Skeletal muscle cell (primary cell): ENCODE measurements around the gene STK17A.
"Not testable (repeated sequence)": the region's sequence is repeated elsewhere in the genome, so short reads cannot be mapped to it uniquely, and the experiment has no call there.

Source experiments
- DNase-seq: peaks from one replicate; pipeline ENCODE4 v3.0.0-alpha.2; 2010; ENCODE audit warnings: low read depth
- H3K4me3 ChIP-seq: 2 replicates; pipeline ENCODE4 v1.5.1; 2011; ENCODE audit warnings: low read depth, mild to moderate bottlenecking, control low read depth, low read length, moderate library complexity

The STK17A gene

GRCh38 chr7:43562383-43562782 is 20.5 kb upstream of the STK17A start:
- no peak for DNase-seq
- no peak overlapping the region for H3K4me3 ChIP-seq

- no peak for DNase-seq
Measured at GRCh38 chr7:43565786-43566185, 17.1 kb upstream of the STK17A start.

GRCh38 chr7:43568529-43568928 is 14.4 kb upstream of the STK17A start:
- H3K4me3 ChIP-seq, result no peak overlapping the region
- no peak for DNase-seq

More at GRCh38 chr7:43565786-43566185, 17.1 kb upstream of the STK17A start:
- H3K4me3 ChIP-seq, result no peak overlapping the region

GRCh38 chr7:43569424-43569823 is 13.5 kb upstream of the STK17A start:
- peak; percentile 82 for DNase-seq
- no peak overlapping the region for H3K4me3 ChIP-seq

- DNase-seq, result no peak
Measured at GRCh38 chr7:43570688-43571365, 12.1 kb upstream of the STK17A start.

GRCh38 chr7:43572516-43573049 is 10.3 kb upstream of the STK17A start:
- peak; percentile 100 for DNase-seq
- no peak overlapping the region for H3K4me3 ChIP-seq

More at GRCh38 chr7:43570688-43571365, 12.1 kb upstream of the STK17A start:
- no peak overlapping the region for H3K4me3 ChIP-seq

GRCh38 chr7:43573832-43574231 is 9.1 kb upstream of the STK17A start:
- H3K4me3 ChIP-seq, result not testable (repeated sequence)

GRCh38 chr7:43575506-43575905 is 7.4 kb upstream of the STK17A start:
- no peak for DNase-seq
- H3K4me3 ChIP-seq, result no peak overlapping the region

More at GRCh38 chr7:43573832-43574231, 9.1 kb upstream of the STK17A start:
- not testable (repeated sequence) for DNase-seq

- no peak overlapping the region for H3K4me3 ChIP-seq
- no peak for DNase-seq
Measured at GRCh38 chr7:43576241-43576640, 6.7 kb upstream of the STK17A start.

- H3K4me3 ChIP-seq, result no peak overlapping the region
- no peak for DNase-seq
Measured at GRCh38 chr7:43577485-43577951, 5.4 kb upstream of the STK17A start.

- peak overlapping the region; percentile 88 for H3K4me3 ChIP-seq
- DNase-seq, result no peak
Measured at GRCh38 chr7:43583424-43584194, 701 bp downstream of the STK17A start.

GRCh38 chr7:43584195-43584586 is 1.3 kb downstream of the STK17A start:
- peak overlapping the region; percentile 88 for H3K4me3 ChIP-seq
- no peak for DNase-seq

- H3K4me3 ChIP-seq, result peak overlapping the region; percentile 88
- not testable (repeated sequence) for DNase-seq
Measured at GRCh38 chr7:43584733-43585132, 1.8 kb downstream of the STK17A start.

- no peak overlapping the region for H3K4me3 ChIP-seq
- peak; percentile 73 for DNase-seq
Measured at GRCh38 chr7:43585562-43585961, 2.7 kb downstream of the STK17A start.

GRCh38 chr7:43586251-43586900 is 3.5 kb downstream of the STK17A start:
- H3K4me3 ChIP-seq, result no peak overlapping the region
- DNase-seq, result no peak

GRCh38 chr7:43588477-43589132 is 5.7 kb downstream of the STK17A start:
- no peak for DNase-seq
- no peak overlapping the region for H3K4me3 ChIP-seq

- no peak overlapping the region for H3K4me3 ChIP-seq
- DNase-seq, result no peak
Measured at GRCh38 chr7:43589133-43589478, 6.2 kb downstream of the STK17A start.

GRCh38 chr7:43589728-43590127 is 6.8 kb downstream of the STK17A start:
- no peak for DNase-seq
- H3K4me3 ChIP-seq, result no peak overlapping the region

GRCh38 chr7:43590862-43591557 is 8.1 kb downstream of the STK17A start:
- DNase-seq, result no peak
- no peak overlapping the region for H3K4me3 ChIP-seq
